Right cardiac atrium (tissue), 5 donors: ENCODE measurements around the gene SEM1. TPM values are rescaled to one million over a fixed set of nuclear protein-coding genes. Genes with fewer than 3 reads are reported as not detected.
"Not testable (repeated sequence)": the region's sequence is repeated elsewhere in the genome, so short reads cannot be mapped to it uniquely, and the experiment has no call there.

ENCODE experiments used
- ATAC-seq, 2 donors: fragments of 200-7000 bp; cut with Tn5 transposase; one replicate each; pipeline versions ENCODE4 v1.8.0 to v1.9.1; 2020; ENCODE audit warnings: moderate library complexity in 2 of 2, mild to moderate bottlenecking in 1 of 2
- DNase-seq, 3 donors: peaks; one replicate each; pipeline ENCODE4 v3.0.0-alpha.2; 2020
- H3K27ac ChIP-seq: one replicate; pipeline ENCODE4 v1.5.1; 2013; ENCODE audit warnings: mild to moderate bottlenecking, low read length, control low read depth, moderate library complexity
- H3K27me3 ChIP-seq: one replicate; pipeline ENCODE4 v1.6.1; 2013; ENCODE audit not compliant: control insufficient read depth, insufficient read depth
- H3K4me1 ChIP-seq: one replicate; pipeline ENCODE4 v1.6.1; 2013; ENCODE audit warnings: low read length; ENCODE audit not compliant: control insufficient read depth, insufficient read depth
- H3K4me3 ChIP-seq: one replicate; pipeline ENCODE4 v1.5.1; 2013; ENCODE audit warnings: low read length, control low read depth
- H3K9me3 ChIP-seq: one replicate; pipeline ENCODE4 v1.6.1; 2013; ENCODE audit warnings: low read length; ENCODE audit not compliant: control insufficient read depth
- WGBS: extraction: QIAGEN DNeasy Blood & Tissue Kit; methylation state at CpG from one replicate; pipeline ENCODE4 v1.1.7; 2013; 5-methylcytosine and 5-hydroxymethylcytosine counted together
- intact Hi-C, 4 donors: fragments of 100-400 bp; cut with DNase I; formaldehyde crosslinking; loops; one replicate each; pipeline versions ENCODE4 v1.11.0 to v1.14.0; 2022 to 2023
- polyA plus RNA-seq: library from polyadenylated mRNA; stranded (reverse); fragments of 200-250 nt; gene quantifications from one replicate; pipeline ENCODE4 v1.2.3, GENCODE V29; 2013
- total RNA-seq, 4 donors: library from RNA; stranded (reverse); fragmentation: NEBNext Ultra II Directional; extraction: Animal tissue kit (Norgen Biotek cat#: 25700); gene quantifications; one replicate each; pipeline ENCODE4 v1.2.1, GENCODE V29; 2021
- donor health status: healthy with polysubstance abuse.
- donor health status: DM: no; HTN: yes; CAD: no.
- donor health status: DM: no; HTN: no; CAD: no.
- donor health status: DM: no; HTN: yes; CAD: no; lungs with severe emphysema.
- donor health status: DM: yes; HTN: yes; CAD: no.

The SEM1 gene
- total and polyA plus RNA-seq, 5 donors, result 58.3 to 131 (median 64.5) TPM

GRCh38 chr7:96662151-96662550, 47.5 kb downstream of the SEM1 start:
- H3K4me3 ChIP-seq, ATAC-seq, intact Hi-C loops, H3K9me3 ChIP-seq, H3K27ac ChIP-seq, DNase-seq, H3K27me3 ChIP-seq, H3K4me1 ChIP-seq: not testable (repeated sequence)
- WGBS, result 93% methylated on average over 3 of the region's 3 CpGs

- WGBS, result 87% methylated on average over 2 of the region's 2 CpGs
These were observed 51.6 kb downstream of the SEM1 start for GRCh38 chr7:96658022-96658412.

GRCh38 chr7:96657347-96658021, 52.2 kb downstream of the SEM1 start:
- H3K27me3 ChIP-seq, result no peaks in the 10 kb centered on the region
- no peak overlapping the region for H3K27ac ChIP-seq
- intact Hi-C loops, result no loop called here
- H3K4me3 ChIP-seq, result no peak overlapping the region
- no peaks in the 10 kb centered on the region for H3K4me1 ChIP-seq
- no peaks in the 10 kb centered on the region for H3K9me3 ChIP-seq
- WGBS, result 68% methylated on average over 7 of the region's 7 CpGs
- no peak for ATAC-seq
- no peak for DNase-seq

More at GRCh38 chr7:96658022-96658412, 51.6 kb downstream of the SEM1 start:
- H3K4me3 ChIP-seq, result no peak overlapping the region
- H3K9me3 ChIP-seq, result no peaks in the 10 kb centered on the region
- no peak overlapping the region for H3K27ac ChIP-seq
- no peaks in the 10 kb centered on the region for H3K4me1 ChIP-seq
- intact Hi-C loops, result no loop called here
- ATAC-seq (no peak), DNase-seq (no peak)
- H3K27me3 ChIP-seq, result no peaks in the 10 kb centered on the region

GRCh38 chr7:96655956-96656355, 53.7 kb downstream of the SEM1 start:
- Histone ChIP-seq H3K27me3 (no peaks in the 10 kb centered on the region), H3K9me3 (no peaks in the 10 kb centered on the region), H3K27ac (no peak overlapping the region), H3K4me3 (no peak overlapping the region), H3K4me1 (no peaks in the 10 kb centered on the region)
- WGBS, result 84% methylated on average over 2 of the region's 2 CpGs
- no peak for ATAC-seq
- no peak for DNase-seq
- intact Hi-C loops, result no loop called here

- no peak overlapping the region for H3K4me3 ChIP-seq
- ATAC-seq (no peak), DNase-seq (no peak)
- intact Hi-C loops, result no loop called here
- H3K9me3 ChIP-seq, result no peaks in the 10 kb centered on the region
- no peaks in the 10 kb centered on the region for H3K27me3 ChIP-seq
- 91% methylated on average over 4 of the region's 4 CpGs for WGBS
- no peak overlapping the region for H3K27ac ChIP-seq
- H3K4me1 ChIP-seq, result no peaks in the 10 kb centered on the region
These were observed 54.9 kb downstream of the SEM1 start for GRCh38 chr7:96654630-96655188.

GRCh38 chr7:96649981-96650380, 59.7 kb downstream of the SEM1 start:
- intact Hi-C loops, result no loop called here
- no peak for DNase-seq
- 88% methylated on average over 1 of the region's 1 CpG for WGBS

GRCh38 chr7:96648784-96649183, 60.9 kb downstream of the SEM1 start:
- no peak for ATAC-seq
- Histone ChIP-seq H3K27ac (no peak overlapping the region), H3K9me3 (no peaks in the 10 kb centered on the region), H3K27me3 (no peaks in the 10 kb centered on the region), H3K4me3 (no peak overlapping the region), H3K4me1 (no peaks in the 10 kb centered on the region)
- DNase-seq, result no peak
- 84% methylated on average over 8 of the region's 8 CpGs for whole genome bisulfite sequencing
- intact Hi-C loops, result no loop called here

More at GRCh38 chr7:96649981-96650380, 59.7 kb downstream of the SEM1 start:
- H3K4me1 ChIP-seq, result no peaks in the 10 kb centered on the region
- H3K9me3 ChIP-seq, result no peaks in the 10 kb centered on the region
- H3K4me3 ChIP-seq, result no peak overlapping the region
- H3K27me3 ChIP-seq, result no peaks in the 10 kb centered on the region
- no peak for ATAC-seq
- H3K27ac ChIP-seq, result no peak overlapping the region

GRCh38 chr7:96647733-96648132, 61.9 kb downstream of the SEM1 start:
- intact Hi-C loops, result no loop called here
- Histone ChIP-seq H3K27ac (no peak overlapping the region), H3K4me1 (no peaks in the 10 kb centered on the region), H3K27me3 (no peaks in the 10 kb centered on the region), H3K9me3 (no peaks in the 10 kb centered on the region), H3K4me3 (no peak overlapping the region)
- no peak for DNase-seq
- WGBS, result 44% methylated on average over 3 of the region's 3 CpGs
- no peak for ATAC-seq

- DNase-seq (no peak), ATAC-seq (no peak)
- no peaks in the 10 kb centered on the region for H3K27me3 ChIP-seq
- no peaks in the 10 kb centered on the region for H3K9me3 ChIP-seq
- H3K4me1 ChIP-seq, result no peaks in the 10 kb centered on the region
- WGBS, result 96% methylated on average over 3 of the region's 3 CpGs
- intact Hi-C loops, result no loop called here
- H3K27ac ChIP-seq, result no peak overlapping the region
- no peak overlapping the region for H3K4me3 ChIP-seq
These were observed 64.6 kb downstream of the SEM1 start for GRCh38 chr7:96645084-96645483.

- H3K9me3 ChIP-seq, ATAC-seq, H3K27me3 ChIP-seq, DNase-seq, H3K4me1 ChIP-seq, intact Hi-C loops, H3K27ac ChIP-seq, H3K4me3 ChIP-seq: not testable (repeated sequence)
- WGBS, result 96% methylated on average over 4 of the region's 4 CpGs
These were observed 66.2 kb downstream of the SEM1 start for GRCh38 chr7:96643436-96643835.

GRCh38 chr7:96640054-96640453, 69.6 kb downstream of the SEM1 start:
- no peaks in the 10 kb centered on the region for H3K9me3 ChIP-seq
- H3K4me1 ChIP-seq, result peaks cover 3% of the 10 kb centered on the region
- H3K27ac ChIP-seq, result no peak overlapping the region
- H3K27me3 ChIP-seq, result no peaks in the 10 kb centered on the region
- WGBS, result 93% methylated on average over 2 of the region's 2 CpGs
- H3K4me3 ChIP-seq, result no peak overlapping the region
- ATAC-seq (no peak), DNase-seq (no peak)
- intact Hi-C loops, result no loop called here
